Measurements from ENCODE around the gene RPTOR.

Gene RPTOR

GRCh38 chr17:80774146-80774545 is 229.5 kb downstream of the RPTOR start:
- no peak for DNase-seq (ENCODE audit: low spot score)
- CTCF ChIA-PET, result interaction anchor here (0.6 kb wide), 2 partner anchors 39 to 424 kb away, joined by 3 read pairs; no protein-coding TSS in a partner anchor
- H3K27ac ChIP-seq, result peak overlapping the region; percentile 43
- POLR2A ChIA-PET (ENCODE audit: low non-redundant PET), result no interaction called here
- TF ChIP-seq, protein P1, sequence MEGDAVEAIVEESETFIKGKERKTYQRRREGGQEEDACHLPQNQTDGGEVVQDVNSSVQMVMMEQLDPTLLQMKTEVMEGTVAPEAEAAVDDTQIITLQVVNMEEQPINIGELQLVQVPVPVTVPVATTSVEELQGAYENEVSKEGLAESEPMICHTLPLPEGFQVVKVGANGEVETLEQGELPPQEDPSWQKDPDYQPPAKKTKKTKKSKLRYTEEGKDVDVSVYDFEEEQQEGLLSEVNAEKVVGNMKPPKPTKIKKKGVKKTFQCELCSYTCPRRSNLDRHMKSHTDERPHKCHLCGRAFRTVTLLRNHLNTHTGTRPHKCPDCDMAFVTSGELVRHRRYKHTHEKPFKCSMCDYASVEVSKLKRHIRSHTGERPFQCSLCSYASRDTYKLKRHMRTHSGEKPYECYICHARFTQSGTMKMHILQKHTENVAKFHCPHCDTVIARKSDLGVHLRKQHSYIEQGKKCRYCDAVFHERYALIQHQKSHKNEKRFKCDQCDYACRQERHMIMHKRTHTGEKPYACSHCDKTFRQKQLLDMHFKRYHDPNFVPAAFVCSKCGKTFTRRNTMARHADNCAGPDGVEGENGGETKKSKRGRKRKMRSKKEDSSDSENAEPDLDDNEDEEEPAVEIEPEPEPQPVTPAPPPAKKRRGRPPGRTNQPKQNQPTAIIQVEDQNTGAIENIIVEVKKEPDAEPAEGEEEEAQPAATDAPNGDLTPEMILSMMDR (conservative IDR thresholded peaks at IDR 0.05; ENCODE audit: low read depth), result no peak

- POLR2A ChIA-PET (ENCODE audit: low non-redundant PET), result no interaction called here
- no peak for DNase-seq (ENCODE audit: low spot score)
- TF ChIP-seq, protein P1 (conservative IDR thresholded peaks at IDR 0.05; ENCODE audit: low read depth), result no peak
- CTCF ChIA-PET, result interaction anchor here (0.6 kb wide), 1 partner anchor 39 kb away, joined by 3 read pairs; no protein-coding TSS in a partner anchor
- peak overlapping the region; percentile 43 for H3K27ac ChIP-seq
Measured at GRCh38 chr17:80774643-80775281, 230.1 kb downstream of the RPTOR start.

DNA sequence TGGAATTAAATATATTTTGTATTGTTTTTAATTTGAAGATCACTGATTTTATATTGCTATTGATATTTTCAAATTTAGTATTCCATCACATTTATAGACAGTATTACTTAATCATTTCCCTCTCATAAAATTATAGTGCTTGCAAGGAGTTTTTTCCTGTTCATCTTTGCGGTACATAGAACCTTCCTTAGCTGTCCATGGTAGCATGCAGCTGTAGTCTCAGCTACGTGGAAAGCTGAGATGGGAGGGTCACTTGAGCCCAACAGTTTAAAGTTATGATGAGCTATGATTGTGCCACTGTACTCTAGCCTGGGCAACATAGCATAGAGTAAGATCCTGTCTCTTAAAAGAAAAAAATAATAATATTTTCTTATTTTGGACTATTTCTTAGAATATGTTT is 231.2 kb downstream of the RPTOR start:
- no peak for DNase-seq (ENCODE audit: low spot score)

GRCh38 chr17:80777274-80777673 is 232.6 kb downstream of the RPTOR start:
- POLR2A ChIA-PET (ENCODE audit: low non-redundant PET), result no interaction called here
- DNase-seq (ENCODE audit: low spot score), result no peak
- CTCF ChIA-PET, result no interaction called here
- H3K27ac ChIP-seq, result no peak overlapping the region
- TF ChIP-seq, protein P1 (conservative IDR thresholded peaks at IDR 0.05; ENCODE audit: low read depth), result no peak

More for the DNA sequence above, 231.2 kb downstream of the RPTOR start:
- POLR2A ChIA-PET (ENCODE audit: low non-redundant PET), result no interaction called here
- CTCF ChIA-PET, result no interaction called here
- TF ChIP-seq, protein P1 (conservative IDR thresholded peaks at IDR 0.05; ENCODE audit: low read depth), result no peak
- H3K27ac ChIP-seq, result no peak overlapping the region

DNA sequence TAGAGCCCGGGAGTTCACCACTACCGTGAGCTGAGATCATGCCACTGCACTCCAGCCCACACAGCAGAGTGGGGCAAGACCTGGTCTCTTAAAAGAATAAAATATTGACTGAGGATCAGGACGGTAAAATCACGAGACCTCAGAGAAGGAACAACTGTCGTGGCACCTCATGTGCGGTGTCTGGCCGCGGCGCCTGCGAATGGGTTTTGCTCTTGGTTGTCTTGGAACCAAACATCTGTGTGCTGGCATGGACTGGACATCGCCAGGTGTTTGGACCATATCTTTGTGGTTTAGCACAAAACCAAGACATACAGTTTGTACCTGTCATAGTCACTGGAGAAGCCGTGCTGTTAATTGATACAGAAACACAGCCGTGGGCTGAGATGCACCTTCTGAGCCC is 234.1 kb downstream of the RPTOR start:
- DNase-seq (ENCODE audit: low spot score), result no peak
- TF ChIP-seq, protein P1 (conservative IDR thresholded peaks at IDR 0.05; ENCODE audit: low read depth), result no peak
- H3K27ac ChIP-seq, result peak overlapping the region; percentile 49
- CTCF ChIA-PET, result no interaction called here
- POLR2A ChIA-PET (ENCODE audit: low non-redundant PET), result no interaction called here

DNA sequence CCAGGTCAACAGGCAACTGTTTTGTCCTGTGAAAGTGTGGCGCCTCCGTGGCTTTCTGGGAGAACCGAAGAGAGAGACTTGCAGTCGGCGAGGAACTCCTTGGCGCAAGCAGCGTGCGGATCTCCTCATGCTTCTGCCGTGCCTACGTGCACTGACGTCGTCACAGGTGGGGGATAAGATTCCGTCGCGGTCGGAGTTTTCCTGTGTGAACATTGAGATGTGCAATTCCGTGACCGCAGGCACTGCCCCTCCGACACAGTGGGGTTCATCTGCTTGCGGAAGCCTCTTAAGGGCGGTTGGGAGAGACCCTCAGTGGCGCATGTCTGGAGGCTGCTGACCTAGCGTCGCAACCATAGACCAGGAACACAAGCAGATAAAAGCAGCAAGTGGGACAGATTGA is 234.7 kb downstream of the RPTOR start:
- TF ChIP-seq, protein P1 (conservative IDR thresholded peaks at IDR 0.05; ENCODE audit: low read depth), result no peak
- peak overlapping the region; percentile 49 for H3K27ac ChIP-seq
- POLR2A ChIA-PET (ENCODE audit: low non-redundant PET), result no interaction called here

More for the DNA sequence above, 234.7 kb downstream of the RPTOR start:
- no peak for DNase-seq (ENCODE audit: low spot score)
- CTCF ChIA-PET, result no interaction called here

Measured in RWPE1 (cell line).